Neural progenitor cell (in vitro differentiated cells): ENCODE measurements around the gene HSPA12A.

ENCODE experiments used
- EZH2 ChIP-seq: fragments of 200-600 bp; sonication (generic); IDR thresholded peaks from 2 replicates; pipeline ENCODE4 v1.6.1; 2017; ENCODE audit warnings: antibody characterized with exemption, mild to moderate bottlenecking, moderate library complexity
- TF ChIP-seq, protein P1 (sequence below): fragments of 200-600 bp; sonication (generic); IDR thresholded peaks from 2 replicates; pipeline ENCODE4 v1.5.1; 2017; ENCODE audit warnings: antibody characterized with exemption, mild to moderate bottlenecking

GRCh38 chr10:116737627-116738327, 4.6 kb downstream of the HSPA12A start:
- TF ChIP-seq EZH2, result peak; percentile 15
- TF ChIP-seq, protein P1, sequence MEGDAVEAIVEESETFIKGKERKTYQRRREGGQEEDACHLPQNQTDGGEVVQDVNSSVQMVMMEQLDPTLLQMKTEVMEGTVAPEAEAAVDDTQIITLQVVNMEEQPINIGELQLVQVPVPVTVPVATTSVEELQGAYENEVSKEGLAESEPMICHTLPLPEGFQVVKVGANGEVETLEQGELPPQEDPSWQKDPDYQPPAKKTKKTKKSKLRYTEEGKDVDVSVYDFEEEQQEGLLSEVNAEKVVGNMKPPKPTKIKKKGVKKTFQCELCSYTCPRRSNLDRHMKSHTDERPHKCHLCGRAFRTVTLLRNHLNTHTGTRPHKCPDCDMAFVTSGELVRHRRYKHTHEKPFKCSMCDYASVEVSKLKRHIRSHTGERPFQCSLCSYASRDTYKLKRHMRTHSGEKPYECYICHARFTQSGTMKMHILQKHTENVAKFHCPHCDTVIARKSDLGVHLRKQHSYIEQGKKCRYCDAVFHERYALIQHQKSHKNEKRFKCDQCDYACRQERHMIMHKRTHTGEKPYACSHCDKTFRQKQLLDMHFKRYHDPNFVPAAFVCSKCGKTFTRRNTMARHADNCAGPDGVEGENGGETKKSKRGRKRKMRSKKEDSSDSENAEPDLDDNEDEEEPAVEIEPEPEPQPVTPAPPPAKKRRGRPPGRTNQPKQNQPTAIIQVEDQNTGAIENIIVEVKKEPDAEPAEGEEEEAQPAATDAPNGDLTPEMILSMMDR, result peak; percentile 36
